ENCODE measurements around the gene AVPI1. TPM values are rescaled to one million over a fixed set of nuclear protein-coding genes. Genes with fewer than 3 reads are reported as not detected.

Gene AVPI1
- total RNA-seq, 5 donors from 2014 or later (not counting 1 experiment from before 2014, with no cell fraction given): 2.4 to 10.0 (median 3.6) TPM

DNA sequence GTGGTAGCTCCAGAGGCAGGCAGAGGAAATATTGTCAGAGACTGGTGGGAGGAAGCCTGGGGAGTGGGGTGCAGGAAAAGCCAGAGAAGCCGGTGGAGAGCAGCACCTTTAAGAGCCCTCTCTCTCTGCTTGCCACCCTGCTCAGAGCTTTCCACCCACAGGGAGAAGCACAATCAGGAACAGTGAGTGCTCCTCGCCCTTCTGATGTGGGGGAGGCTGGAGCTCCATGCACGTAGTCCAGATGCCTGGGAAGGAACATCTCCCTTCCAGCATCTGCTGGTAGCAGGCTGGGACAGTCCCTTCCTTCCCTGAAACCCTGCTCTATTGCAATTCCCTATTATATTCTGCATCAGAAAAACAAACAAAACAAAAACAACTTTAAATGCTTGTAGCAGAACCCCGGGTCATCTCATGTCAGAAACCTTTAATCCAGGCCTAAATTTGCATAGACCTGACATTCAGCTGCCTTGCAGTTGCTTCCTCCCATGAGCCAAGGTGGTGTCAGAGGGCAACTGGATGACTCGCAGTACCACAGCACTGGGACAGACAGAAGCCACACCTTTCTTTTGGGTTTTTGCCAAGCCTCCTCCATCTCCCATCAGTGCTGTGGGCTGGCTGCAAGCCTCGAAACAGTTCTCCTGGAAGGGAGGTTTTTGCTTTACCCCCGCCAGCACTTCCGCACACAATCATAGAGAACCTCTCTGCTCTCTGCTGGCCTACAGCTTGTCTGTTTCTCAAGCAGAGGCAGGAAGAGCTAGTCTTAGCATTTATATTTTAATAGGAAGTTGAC is 13.1 kb downstream of the AVPI1 start:
- Mint-ChIP-seq H3K4me3 (no peak overlapping the region), H3K27ac (no peak overlapping the region)
- 61% methylated on average over 2 of the region's 8 CpGs for WGBS (ENCODE audit: insufficient coverage)

DNA sequence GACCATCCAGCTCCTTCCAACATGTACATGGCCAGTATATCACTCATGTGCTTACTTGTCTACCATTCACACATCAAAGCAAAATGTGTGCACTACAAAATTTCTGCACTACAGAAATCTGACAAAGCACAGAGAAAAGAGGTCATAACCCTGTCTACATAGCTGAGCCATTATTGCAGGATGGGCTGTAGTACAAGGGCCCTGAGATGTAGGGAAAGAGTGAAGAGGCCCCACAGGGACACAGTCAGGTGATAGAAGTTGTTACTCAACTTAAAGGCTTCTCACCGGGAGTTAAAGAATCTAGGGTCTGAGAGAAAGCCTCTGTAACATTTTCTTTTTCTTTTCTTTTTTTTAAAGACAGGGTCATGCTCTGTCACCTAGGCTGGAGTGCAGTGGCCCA is 17.5 kb downstream of the AVPI1 start:
- no peak overlapping the region for H3K4me3 ChIP-seq (ENCODE audit: control insufficient read depth in 1 of 2, extremely low read depth in 1 of 2, low read length in 1 of 2)
- Mint-ChIP-seq H3K4me3 (no peak overlapping the region), H3K4me1 (no peaks in the 10 kb centered on the region), H3K9me3 (no peaks in the 10 kb centered on the region), H3K36me3 (peaks cover 33% of the 10 kb centered on the region), H3K27ac (peak overlapping the region in 1 of 2 donors; percentile 52), H3K27me3 (no peaks in the 10 kb centered on the region)
- no peaks in the 10 kb centered on the region for H3K27me3 ChIP-seq (replicated peaks in 1 of 2; ENCODE audit: control insufficient read depth in 2 of 2, extremely low read depth in 1 of 2, insufficient read depth in 2 of 2, low read length in 1 of 2)
- no peak for ATAC-seq (replicated peaks in 1 of 4)
- no peak overlapping the region for H3K27ac ChIP-seq (ENCODE audit: low read length)
- WGBS (ENCODE audit: insufficient coverage): no CpG with 5 or more reads among the region's 1 CpG
- POLR2A ChIA-PET: no interaction called here
- no peak for DNase-seq
- no peaks in the 10 kb centered on the region for H3K4me1 ChIP-seq (ENCODE audit: control insufficient read depth in 1 of 2, extremely low read depth in 1 of 2, insufficient read depth in 2 of 2, low read length in 2 of 2)
- CTCF ChIA-PET: no interaction called here
- H3K36me3 ChIP-seq (ENCODE audit: control insufficient read depth in 2 of 2, extremely low read depth in 1 of 2, insufficient read depth in 1 of 2, low read length in 1 of 2): peaks cover 13 to 44% of the 10 kb centered on the region in 2 donors
- H3K9me3 ChIP-seq: no peaks in the 10 kb centered on the region

More for the DNA sequence above, 13.1 kb downstream of the AVPI1 start:
- DNase-seq (no peak), ATAC-seq (replicated peaks in 1 of 4) (no peak)
- H3K4me1 ChIP-seq (ENCODE audit: control insufficient read depth in 1 of 2, extremely low read depth in 1 of 2, insufficient read depth in 2 of 2, low read length in 2 of 2): peaks cover 0 to 4% of the 10 kb centered on the region in 2 experiments
- ChIA-PET POLR2A (interaction anchor here (0.6 to 0.9 kb wide), 3 partner anchors 13 to 385 kb away, joined by 3 to 6 read pairs (median 3); partner anchors contain the start of gene AVPI1 (in 1 of the 2)), CTCF (interaction anchor here in 1 of 2 donors (0.6 kb wide), 1 partner anchor 57 kb away, joined by 5 read pairs; no protein-coding TSS in a partner anchor)
- Mint-ChIP-seq H3K27me3 (no peaks in the 10 kb centered on the region), H3K36me3 (peaks cover 22% of the 10 kb centered on the region), H3K9me3 (no peaks in the 10 kb centered on the region), H3K4me1 (peaks cover 0 to 2% (median 0%) of the 10 kb centered on the region in 3 donors)
- no peaks in the 10 kb centered on the region for H3K9me3 ChIP-seq
- H3K4me3 ChIP-seq (ENCODE audit: control insufficient read depth in 1 of 2, extremely low read depth in 1 of 2, low read length in 1 of 2): no peak overlapping the region
- no peak overlapping the region for H3K27ac ChIP-seq (ENCODE audit: low read length)
- H3K27me3 ChIP-seq (replicated peaks in 1 of 2; ENCODE audit: control insufficient read depth in 2 of 2, extremely low read depth in 1 of 2, insufficient read depth in 2 of 2, low read length in 1 of 2): no peaks in the 10 kb centered on the region
- peaks cover 17 to 34% of the 10 kb centered on the region in 2 donors for H3K36me3 ChIP-seq (ENCODE audit: control insufficient read depth in 2 of 2, extremely low read depth in 1 of 2, insufficient read depth in 1 of 2, low read length in 1 of 2)

DNA sequence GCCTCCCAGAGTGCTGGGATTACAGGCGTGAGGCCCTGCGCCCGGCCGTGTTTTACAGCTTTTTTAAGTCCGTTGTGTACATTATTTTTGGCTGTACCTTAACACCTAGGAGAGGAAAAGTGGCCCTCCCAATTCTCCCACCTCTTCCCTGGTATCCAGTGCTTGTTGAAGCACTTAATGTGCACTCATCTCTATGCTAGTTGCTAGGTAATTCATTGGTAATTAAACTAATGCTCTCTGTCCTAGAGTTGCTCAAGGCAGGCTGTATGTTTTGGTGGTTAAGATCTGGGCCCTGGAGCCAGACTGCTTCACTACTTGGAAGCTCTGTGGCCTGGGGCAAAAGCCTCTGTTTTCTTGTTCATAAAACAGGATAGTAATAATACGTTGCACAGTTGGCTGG is 19.6 kb downstream of the AVPI1 start:
- peaks cover 39% of the 10 kb centered on the region for H3K36me3 Mint-ChIP-seq
- H3K4me1 ChIP-seq (ENCODE audit: control insufficient read depth in 1 of 2, extremely low read depth in 1 of 2, insufficient read depth in 2 of 2, low read length in 2 of 2): no peaks in the 10 kb centered on the region
- ChIA-PET CTCF (no interaction called here), POLR2A (no interaction called here)
- H3K27ac ChIP-seq (ENCODE audit: low read length): no peak overlapping the region
- no peak overlapping the region for H3K27ac Mint-ChIP-seq
- no peak overlapping the region for H3K4me3 Mint-ChIP-seq
- no peak overlapping the region for H3K4me3 ChIP-seq (ENCODE audit: control insufficient read depth in 1 of 2, extremely low read depth in 1 of 2, low read length in 1 of 2)
- no peaks in the 10 kb centered on the region for H3K27me3 ChIP-seq (replicated peaks in 1 of 2; ENCODE audit: control insufficient read depth in 2 of 2, extremely low read depth in 1 of 2, insufficient read depth in 2 of 2, low read length in 1 of 2)
- DNase-seq (no peak), ATAC-seq (replicated peaks in 1 of 4) (no peak)
- H3K36me3 ChIP-seq (ENCODE audit: control insufficient read depth in 2 of 2, extremely low read depth in 1 of 2, insufficient read depth in 1 of 2, low read length in 1 of 2): peaks cover 4 to 47% of the 10 kb centered on the region in 2 donors
- H3K9me3 ChIP-seq: no peaks in the 10 kb centered on the region
- no peaks in the 10 kb centered on the region for H3K27me3 Mint-ChIP-seq
- no peaks in the 10 kb centered on the region for H3K9me3 Mint-ChIP-seq
- H3K4me1 Mint-ChIP-seq: no peaks in the 10 kb centered on the region
- WGBS (ENCODE audit: insufficient coverage): 100% methylated on average over 2 of the region's 6 CpGs

DNA sequence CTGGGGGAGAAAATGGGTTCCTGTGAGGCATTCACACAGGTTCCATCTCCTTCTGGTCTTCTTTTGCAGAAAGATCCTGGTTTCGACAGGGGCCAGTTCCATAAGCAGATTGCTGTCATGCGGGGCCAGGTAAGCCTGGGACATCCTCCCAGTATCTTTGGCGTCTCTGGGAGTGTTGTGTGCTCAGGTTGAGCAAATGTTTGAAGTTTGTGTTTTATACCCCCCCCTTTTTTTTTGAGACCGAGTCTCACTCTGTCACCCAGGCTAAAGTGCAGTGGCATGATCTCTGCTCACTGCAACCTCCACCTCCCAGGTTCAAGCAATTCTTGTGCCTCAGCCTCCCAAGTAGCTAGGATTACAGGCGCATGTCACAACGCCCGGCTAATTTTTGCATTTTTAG is 20.0 kb downstream of the AVPI1 start:
- no peak for ATAC-seq (replicated peaks in 1 of 4)
- Mint-ChIP-seq H3K9me3 (no peaks in the 10 kb centered on the region), H3K4me3 (no peak overlapping the region), H3K27me3 (no peaks in the 10 kb centered on the region), H3K4me1 (no peaks in the 10 kb centered on the region), H3K27ac (no peak overlapping the region), H3K36me3 (peaks cover 42% of the 10 kb centered on the region)
- Histone ChIP-seq H3K27ac (ENCODE audit: low read length) (no peak overlapping the region), H3K36me3 (ENCODE audit: control insufficient read depth in 2 of 2, extremely low read depth in 1 of 2, insufficient read depth in 1 of 2, low read length in 1 of 2) (peaks cover 4 to 47% of the 10 kb centered on the region in 2 donors), H3K4me1 (ENCODE audit: control insufficient read depth in 1 of 2, extremely low read depth in 1 of 2, insufficient read depth in 2 of 2, low read length in 2 of 2) (no peaks in the 10 kb centered on the region), H3K4me3 (ENCODE audit: control insufficient read depth in 1 of 2, extremely low read depth in 1 of 2, low read length in 1 of 2) (no peak overlapping the region), H3K27me3 (replicated peaks in 1 of 2; ENCODE audit: control insufficient read depth in 2 of 2, extremely low read depth in 1 of 2, insufficient read depth in 2 of 2, low read length in 1 of 2) (no peaks in the 10 kb centered on the region), H3K9me3 (no peaks in the 10 kb centered on the region)
- DNase-seq: no peak
- CTCF ChIA-PET: no interaction called here
- POLR2A ChIA-PET: no interaction called here
- WGBS (ENCODE audit: insufficient coverage): 95% methylated on average over 3 of the region's 7 CpGs

DNA sequence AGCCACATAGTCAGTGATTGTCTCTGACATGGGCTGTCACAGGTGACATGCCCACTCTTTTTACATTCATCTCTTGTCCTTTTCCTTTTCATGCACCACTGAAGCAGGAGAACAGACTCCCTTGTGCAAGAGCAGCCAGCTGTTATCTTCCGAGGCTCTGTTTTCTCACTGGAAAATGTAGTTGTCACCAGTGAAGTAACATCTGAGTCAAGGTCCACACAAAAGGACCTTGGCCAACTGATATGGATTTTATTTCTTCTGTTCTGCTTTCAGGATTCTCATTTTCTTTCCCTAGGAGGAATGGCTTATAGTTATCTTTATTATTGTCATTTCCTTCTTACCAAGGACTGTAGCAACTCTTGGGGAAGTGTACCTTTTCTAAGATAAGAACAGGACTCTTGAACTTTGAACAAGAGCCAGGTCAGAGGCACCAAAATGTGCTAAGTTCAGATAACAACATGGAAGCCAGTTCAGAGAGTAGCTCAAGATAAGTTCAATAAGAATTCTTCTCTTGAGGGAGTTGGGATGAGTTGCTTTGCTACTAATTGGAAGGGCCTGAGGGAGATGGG is 22.7 kb downstream of the AVPI1 start:
- ATAC-seq (replicated peaks in 1 of 4) (no peak), DNase-seq (no peak)
- peaks cover 41% of the 10 kb centered on the region for H3K36me3 Mint-ChIP-seq
- no peaks in the 10 kb centered on the region for H3K9me3 Mint-ChIP-seq
- ChIA-PET POLR2A (no interaction called here), CTCF (no interaction called here)
- H3K4me3 ChIP-seq (ENCODE audit: control insufficient read depth in 1 of 2, extremely low read depth in 1 of 2, low read length in 1 of 2): no peak overlapping the region
- no peak overlapping the region for H3K4me3 Mint-ChIP-seq
- WGBS (ENCODE audit: insufficient coverage): 100% methylated on average over 1 of the region's 1 CpG
- H3K4me1 ChIP-seq (ENCODE audit: control insufficient read depth in 1 of 2, extremely low read depth in 1 of 2, insufficient read depth in 2 of 2, low read length in 2 of 2): no peaks in the 10 kb centered on the region
- no peak overlapping the region for H3K27ac ChIP-seq (ENCODE audit: low read length)
- H3K9me3 ChIP-seq: no peaks in the 10 kb centered on the region
- H3K4me1 Mint-ChIP-seq: no peaks in the 10 kb centered on the region
- H3K36me3 ChIP-seq (ENCODE audit: control insufficient read depth in 2 of 2, extremely low read depth in 1 of 2, insufficient read depth in 1 of 2, low read length in 1 of 2): peaks cover 4 to 44% of the 10 kb centered on the region in 2 donors
- no peaks in the 10 kb centered on the region for H3K27me3 Mint-ChIP-seq
- no peak overlapping the region for H3K27ac Mint-ChIP-seq
- H3K27me3 ChIP-seq (replicated peaks in 1 of 2; ENCODE audit: control insufficient read depth in 2 of 2, extremely low read depth in 1 of 2, insufficient read depth in 2 of 2, low read length in 1 of 2): no peaks in the 10 kb centered on the region

DNA sequence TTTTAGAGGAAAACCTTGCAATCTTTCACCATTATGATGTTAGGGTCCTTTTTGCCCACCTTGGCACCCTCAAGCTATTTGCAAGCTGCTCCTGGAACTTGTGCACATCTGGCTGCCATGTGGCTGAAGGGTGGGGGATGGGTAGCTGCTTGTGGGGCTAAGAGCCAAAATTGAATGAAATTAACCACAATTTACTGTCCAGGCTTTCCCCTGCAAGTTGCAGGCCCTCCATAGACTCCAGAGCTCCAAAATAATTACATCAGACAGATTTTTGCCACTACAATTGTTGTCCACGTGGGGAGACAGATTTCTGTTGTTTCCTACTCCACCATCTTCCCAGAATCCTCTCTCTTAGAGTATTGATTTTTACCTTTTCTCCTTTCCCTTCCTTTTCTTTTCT is 27.5 kb downstream of the AVPI1 start:
- CTCF ChIA-PET: no interaction called here
- no peak for ATAC-seq (replicated peaks in 1 of 4)
- Mint-ChIP-seq H3K4me3 (no peak overlapping the region), H3K27ac (no peak overlapping the region), H3K27me3 (no peaks in the 10 kb centered on the region), H3K9me3 (no peaks in the 10 kb centered on the region), H3K4me1 (peaks cover 0 to 3% (median 0%) of the 10 kb centered on the region in 3 donors), H3K36me3 (peaks cover 57% of the 10 kb centered on the region)
- POLR2A ChIA-PET: no interaction called here
- Histone ChIP-seq H3K27ac (ENCODE audit: low read length) (no peak overlapping the region), H3K9me3 (no peaks in the 10 kb centered on the region), H3K36me3 (ENCODE audit: control insufficient read depth in 2 of 2, extremely low read depth in 1 of 2, insufficient read depth in 1 of 2, low read length in 1 of 2) (peaks cover 12 to 41% of the 10 kb centered on the region in 2 donors), H3K27me3 (replicated peaks in 1 of 2; ENCODE audit: control insufficient read depth in 2 of 2, extremely low read depth in 1 of 2, insufficient read depth in 2 of 2, low read length in 1 of 2) (no peaks in the 10 kb centered on the region), H3K4me3 (ENCODE audit: control insufficient read depth in 1 of 2, extremely low read depth in 1 of 2, low read length in 1 of 2) (no peak overlapping the region), H3K4me1 (ENCODE audit: control insufficient read depth in 1 of 2, extremely low read depth in 1 of 2, insufficient read depth in 2 of 2, low read length in 2 of 2) (no peaks in the 10 kb centered on the region)
- no peak for DNase-seq
- 40% methylated on average over 1 of the region's 1 CpG for WGBS (ENCODE audit: insufficient coverage)
